GM18873 (cell line): ENCODE results near the gene ANAPC2.
"Not testable (repeated sequence)": the region's sequence is repeated elsewhere in the genome, so short reads cannot be mapped to it uniquely, and the experiment has no call there.

Source experiments
- ATAC-seq: cut with Tn5 transposase; IDR thresholded peaks from one replicate; pipeline ENCODE4 v1.9.1; 2021; ENCODE audit warnings: mild to moderate bottlenecking, moderate library complexity, moderate number of reproducible peaks; ENCODE audit not compliant: unreplicated experiment, low FRiP score

The ANAPC2 gene

DNA sequence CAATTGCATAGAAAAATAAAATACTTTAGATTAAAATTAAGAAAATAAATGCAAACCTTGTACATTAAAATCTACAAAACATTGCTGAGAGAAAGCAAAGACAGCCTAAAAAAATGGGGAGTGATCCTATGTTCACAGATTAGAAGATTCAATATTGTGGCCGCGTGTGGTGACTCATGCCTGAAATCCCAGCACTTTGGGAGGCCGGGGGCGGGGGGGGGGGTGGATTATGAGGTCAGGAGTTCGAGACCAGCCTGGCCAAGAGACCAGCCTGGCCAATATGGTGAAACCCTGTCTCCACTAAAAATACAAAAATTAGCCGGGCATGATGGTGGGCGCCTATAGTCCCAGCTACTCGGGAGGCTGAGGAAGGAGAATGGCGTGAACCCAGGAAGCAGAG, 53.2 kb downstream of the ANAPC2 start:
- not testable (repeated sequence) for ATAC-seq

DNA sequence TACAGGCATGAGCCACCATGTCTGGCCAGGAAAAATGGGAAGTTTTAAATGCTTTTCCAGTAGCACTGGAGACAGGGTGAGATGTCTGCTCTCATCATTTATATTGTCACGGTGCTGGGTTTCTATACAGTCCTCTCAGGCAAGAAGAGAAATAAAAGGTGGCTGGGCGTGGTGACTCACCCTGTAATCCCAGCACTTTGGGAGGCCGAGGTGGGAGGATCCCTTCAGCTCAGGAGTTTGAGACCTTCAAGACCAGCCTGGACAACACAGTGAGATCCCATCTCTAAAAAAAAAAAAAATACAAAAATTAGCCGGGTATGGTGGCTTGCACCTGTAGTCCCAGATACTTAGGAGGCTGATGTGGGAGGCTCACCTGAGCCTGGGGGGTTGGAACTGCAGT, 54.2 kb downstream of the ANAPC2 start:
- no peak for ATAC-seq

DNA sequence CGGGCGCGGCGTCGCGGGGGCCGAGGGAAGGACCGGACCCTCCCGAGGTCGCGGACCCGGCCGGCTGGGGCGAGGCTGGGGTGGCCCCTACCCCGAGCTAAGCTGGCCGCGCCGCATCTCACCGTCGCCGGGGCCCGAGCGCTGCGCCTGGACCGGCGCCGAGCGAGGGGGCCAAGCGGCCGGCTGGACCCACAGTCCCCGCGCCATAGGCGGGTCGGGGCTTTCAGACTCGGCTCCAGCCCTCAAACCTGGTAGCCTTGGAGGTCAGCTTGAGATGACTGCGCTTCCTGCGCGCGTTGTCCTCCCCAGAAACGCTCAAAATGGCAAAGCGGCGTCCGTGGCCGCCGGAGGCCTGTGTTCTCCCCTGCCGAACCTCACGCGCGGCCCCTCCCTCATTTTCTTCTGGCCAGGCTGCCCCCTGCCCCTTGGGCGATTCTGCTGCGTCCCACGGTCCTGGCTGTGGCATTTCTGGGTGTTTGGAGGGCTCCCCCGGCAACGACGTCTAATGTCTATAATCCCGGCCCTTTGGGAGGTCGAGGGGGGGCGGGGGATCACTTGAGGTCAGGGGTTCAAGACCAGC, 58.1 kb downstream of the ANAPC2 start:
- ATAC-seq: peak; percentile 4

DNA sequence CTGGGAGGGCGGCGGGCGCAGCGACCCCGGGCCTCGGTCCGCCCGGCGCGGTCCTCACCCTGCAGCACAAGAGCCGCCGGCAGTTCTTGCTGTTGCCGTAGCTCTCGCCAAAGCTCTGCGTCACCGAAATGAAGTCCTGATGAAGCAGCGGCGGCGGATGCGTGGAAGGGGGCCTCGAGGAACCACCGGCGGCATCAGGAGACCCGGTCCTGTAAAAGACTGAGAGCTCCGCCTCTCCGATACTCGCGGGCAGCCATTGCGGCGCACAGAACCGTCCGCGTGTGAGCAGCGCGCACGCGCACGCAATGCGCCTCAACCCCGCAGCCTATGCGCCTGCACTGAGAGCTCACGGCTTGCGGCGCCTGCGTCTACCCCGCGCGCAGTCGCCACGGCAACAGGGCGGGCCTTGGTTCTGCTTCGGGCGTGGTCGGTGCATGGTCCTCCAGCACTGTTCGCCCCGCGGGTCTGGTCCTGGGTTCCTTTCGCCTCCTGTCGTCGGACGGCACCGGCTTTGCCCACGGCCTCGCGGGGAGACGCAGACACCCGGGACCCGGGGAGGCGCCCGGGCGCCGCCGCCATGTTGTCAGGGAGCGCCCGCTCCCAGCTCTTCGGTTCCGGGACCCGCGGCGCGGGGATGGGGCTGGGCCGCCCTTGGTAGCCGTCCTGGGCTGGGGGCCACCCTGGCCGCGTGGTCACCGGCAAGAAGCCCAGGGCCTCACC, 58.7 kb downstream of the ANAPC2 start:
- ATAC-seq: peak; percentile 72

DNA sequence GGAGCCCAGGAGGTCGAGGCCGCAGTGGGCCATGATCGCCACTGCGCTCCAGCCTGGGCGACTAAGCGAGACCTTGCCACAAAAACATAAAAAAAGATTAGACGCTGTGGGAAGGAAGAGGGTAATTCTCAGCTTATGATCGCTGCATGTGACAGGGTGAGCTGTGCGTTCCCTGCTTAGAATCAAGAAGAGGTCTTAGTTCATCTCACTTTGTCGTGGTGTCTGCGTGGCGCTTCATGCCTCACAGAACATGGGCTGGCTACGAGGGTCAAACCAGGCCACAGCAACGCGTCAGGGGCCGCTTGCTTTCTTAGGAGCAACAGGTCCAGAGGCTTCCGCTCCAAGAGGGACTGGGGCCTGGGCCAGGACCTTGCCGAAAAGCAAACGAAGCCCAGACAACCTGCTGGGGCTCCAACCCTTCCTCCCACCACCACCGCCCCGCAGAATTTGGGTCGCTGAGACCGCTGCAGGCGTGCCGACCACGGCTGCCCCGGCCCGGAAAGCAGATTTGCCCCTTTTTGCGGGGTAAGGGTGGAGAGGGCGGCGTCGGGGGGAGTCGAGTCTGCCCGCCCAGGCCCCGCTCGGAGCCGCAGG, 59.4 kb downstream of the ANAPC2 start:
- ATAC-seq: peak; percentile 21

DNA sequence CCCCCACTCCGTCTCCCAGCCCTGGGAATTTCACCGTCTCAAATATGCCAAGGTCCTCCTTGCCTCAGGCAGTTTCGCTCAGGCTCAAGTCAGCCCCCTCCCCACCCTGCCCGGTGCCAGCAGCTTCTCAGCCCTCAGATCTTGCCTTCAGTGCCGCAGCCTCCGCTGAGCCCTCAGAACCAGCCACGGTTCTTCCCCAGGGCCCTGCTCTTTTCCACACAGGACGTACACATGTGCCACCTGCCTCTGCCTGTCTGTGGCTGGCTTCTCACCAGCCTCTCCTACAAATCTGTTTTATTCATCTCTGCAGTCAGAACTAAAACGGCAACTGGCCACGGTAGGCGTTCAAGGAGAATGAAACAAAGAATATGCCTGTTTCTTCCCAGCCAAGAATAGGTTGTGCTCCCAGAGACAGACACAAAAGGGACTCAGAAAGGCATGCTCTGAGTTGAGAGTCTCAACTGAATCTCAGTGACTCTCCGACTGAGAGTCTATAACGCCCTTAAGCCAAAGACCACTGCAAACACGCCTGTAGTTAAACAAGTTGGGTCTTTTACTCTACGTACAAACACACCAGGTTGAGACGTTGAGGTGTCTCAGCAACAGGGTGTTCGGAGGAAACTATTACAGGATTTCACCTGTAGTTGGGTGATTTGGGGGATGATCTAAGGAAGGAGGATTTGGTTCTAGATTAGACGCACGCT, 60.0 kb downstream of the ANAPC2 start:
- no peak for ATAC-seq

DNA sequence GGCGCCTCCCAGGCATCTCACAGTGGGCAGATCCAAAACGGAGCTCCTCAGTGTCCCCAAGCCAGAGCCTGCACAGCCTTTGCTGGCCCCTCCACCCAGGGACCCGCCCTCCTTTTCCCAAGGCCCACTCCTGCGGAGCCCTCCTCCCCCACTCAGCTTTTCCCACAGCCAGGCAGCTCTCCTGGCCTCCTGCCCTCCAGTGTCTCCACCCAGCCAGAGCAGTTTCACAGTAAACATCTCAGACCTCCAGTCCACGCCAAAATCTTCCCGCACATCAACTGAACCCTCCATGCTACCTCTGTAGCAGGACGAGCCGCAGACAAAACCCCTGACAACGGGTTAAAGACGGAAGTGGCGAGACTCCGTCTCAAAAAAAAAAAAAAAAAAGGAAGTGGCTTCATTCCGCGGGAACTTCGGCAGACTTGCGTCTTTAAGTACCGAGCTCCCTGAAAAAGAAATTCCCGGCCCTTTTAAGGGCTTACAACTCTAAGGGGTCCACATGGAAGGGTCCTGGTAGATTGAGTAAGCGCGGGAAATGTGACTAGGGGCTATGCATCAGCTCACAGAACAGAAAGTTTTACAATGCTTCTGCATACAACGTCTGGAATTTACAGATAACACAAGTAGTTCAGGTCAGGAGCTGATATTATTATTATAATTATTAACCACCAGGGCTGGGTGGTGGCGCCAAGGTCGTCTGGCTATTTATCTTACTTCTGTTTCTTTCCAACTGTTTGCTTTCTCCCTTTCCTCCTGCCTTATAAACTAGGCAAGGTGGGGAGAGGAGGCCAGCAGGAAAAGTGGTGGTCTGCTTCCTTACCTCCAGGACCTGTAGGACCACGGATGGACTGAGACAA, 60.8 kb downstream of the ANAPC2 start:
- ATAC-seq: no peak

DNA sequence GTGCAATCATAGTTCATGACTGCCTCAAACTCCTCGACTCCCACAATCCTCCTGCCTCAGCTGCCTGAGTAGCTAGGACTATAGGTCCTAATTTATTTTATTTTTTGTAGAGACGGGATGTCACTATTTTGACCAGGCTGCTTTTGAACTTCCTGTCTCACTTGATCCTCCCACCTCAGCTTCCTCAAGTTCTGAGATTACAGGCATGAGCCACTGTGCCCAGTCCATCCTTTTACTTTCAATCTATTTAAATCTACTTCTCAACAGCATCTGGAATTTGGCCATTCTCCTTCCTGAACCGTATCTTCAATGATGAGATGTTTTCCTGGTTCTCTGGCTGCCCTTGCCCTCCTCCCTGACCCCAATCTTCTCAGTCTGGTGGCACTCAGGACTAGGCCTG, 61.6 kb downstream of the ANAPC2 start:
- ATAC-seq: no peak
